Fibroblast of villous mesenchyme (primary cell): Measurements from ENCODE around the gene ITPK1. TPM values are rescaled to one million over a fixed set of nuclear protein-coding genes. Genes with fewer than 3 reads are reported as not detected.

Experiments
- DNase-seq: peaks from one replicate; pipeline ENCODE4 v3.0.0-alpha.2; 2010; ENCODE audit warnings: low read depth
- H3K4me3 ChIP-seq: 2 replicates; pipeline ENCODE4 v1.5.1; 2011; ENCODE audit warnings: low read depth, mild to moderate bottlenecking, low read length
- total RNA-seq: library from RNA; depleted of rRNA; stranded (reverse); fragments of >200 nt; gene quantifications from 2 replicates; pipeline ENCODE4 v1.2.3, GENCODE V29; 2012
- TF ChIP-seq, protein P1 (sequence below): IDR thresholded peaks from 2 replicates; pipeline ENCODE4 v1.5.1; 2012; ENCODE audit warnings: low read depth, mild to moderate bottlenecking, low read length; ENCODE audit not compliant: insufficient read depth

ITPK1 gene
- total RNA-seq, 1 donor = 15.5 TPM

DNA sequence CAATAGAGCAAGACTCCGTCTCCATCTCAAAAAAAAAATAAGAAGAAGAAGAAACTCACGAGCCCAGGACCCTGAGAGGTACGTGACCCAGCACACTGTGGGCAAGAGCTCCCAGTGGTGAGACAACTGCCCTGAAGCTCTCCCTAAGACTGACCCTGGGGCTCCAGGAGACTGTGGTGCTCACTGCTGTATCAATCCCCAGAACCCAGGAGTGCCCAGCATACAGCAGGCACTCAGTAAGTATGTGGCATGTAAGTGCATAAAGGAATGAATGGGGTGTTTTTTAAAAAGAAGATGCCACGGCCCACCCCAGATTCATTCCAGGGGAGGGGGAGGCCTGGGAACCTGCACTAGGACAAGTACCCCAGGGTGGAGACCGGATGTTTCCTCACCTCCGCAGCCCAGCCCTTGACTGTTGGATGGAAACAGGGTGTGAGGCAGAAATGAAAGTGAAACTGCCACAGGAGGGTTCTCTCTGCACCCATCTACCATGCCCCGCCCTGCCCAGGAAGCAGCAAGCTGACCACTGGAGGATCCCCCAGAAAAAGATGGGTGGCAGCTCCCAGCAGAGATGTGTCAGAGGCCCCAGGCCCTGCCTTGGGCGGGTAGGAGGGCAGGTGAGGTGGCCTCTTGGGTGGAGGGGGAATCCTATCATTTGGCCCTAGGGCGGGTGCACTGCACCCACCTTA lies 12.2 kb downstream of the ITPK1 start:
- TF ChIP-seq, protein P1, sequence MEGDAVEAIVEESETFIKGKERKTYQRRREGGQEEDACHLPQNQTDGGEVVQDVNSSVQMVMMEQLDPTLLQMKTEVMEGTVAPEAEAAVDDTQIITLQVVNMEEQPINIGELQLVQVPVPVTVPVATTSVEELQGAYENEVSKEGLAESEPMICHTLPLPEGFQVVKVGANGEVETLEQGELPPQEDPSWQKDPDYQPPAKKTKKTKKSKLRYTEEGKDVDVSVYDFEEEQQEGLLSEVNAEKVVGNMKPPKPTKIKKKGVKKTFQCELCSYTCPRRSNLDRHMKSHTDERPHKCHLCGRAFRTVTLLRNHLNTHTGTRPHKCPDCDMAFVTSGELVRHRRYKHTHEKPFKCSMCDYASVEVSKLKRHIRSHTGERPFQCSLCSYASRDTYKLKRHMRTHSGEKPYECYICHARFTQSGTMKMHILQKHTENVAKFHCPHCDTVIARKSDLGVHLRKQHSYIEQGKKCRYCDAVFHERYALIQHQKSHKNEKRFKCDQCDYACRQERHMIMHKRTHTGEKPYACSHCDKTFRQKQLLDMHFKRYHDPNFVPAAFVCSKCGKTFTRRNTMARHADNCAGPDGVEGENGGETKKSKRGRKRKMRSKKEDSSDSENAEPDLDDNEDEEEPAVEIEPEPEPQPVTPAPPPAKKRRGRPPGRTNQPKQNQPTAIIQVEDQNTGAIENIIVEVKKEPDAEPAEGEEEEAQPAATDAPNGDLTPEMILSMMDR = no peak
- DNase-seq = peak; percentile 60
- H3K4me3 ChIP-seq = no peak overlapping the region

DNA sequence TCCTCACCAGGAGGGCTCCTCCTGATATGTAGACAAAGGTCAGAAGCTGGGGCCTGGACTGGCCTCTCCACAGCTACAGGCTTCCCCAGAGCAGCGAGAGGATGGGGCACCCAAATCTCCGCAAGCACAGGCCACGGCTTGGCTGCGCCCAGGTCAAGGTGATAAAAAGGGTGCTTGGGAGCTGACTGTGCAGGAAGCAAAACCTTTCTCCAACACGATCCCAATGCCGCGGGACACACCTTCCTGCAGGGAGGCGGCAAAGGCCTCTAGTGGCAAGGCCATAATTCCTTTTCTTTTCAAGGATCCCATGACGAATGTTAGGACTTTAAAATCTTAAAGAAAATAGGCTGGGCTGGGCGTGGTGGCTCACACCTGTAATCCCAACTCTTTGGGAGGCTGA lies 13.6 kb downstream of the ITPK1 start:
- H3K4me3 ChIP-seq = no peak overlapping the region
- DNase-seq = no peak
- TF ChIP-seq, protein P1 = no peak

DNA sequence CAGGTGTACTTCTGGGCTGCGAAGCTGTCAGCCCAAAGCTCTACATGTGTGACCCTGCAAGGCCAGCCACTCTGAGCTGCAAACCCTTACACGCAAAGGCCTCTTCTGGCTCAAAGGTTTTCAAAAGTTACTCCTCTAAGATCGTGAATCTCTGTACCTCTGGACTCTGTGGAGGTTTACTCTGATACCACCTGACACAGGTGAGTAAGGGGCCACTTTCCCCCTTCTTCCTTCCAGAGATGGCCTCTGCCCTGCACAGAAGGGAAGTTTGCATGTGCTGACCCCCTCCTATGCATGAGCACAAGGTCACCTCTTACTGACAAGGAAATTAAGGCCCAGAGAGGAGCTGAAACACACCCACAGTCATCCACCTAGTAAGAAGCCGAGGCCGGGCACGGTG lies 14.5 kb downstream of the ITPK1 start:
- H3K4me3 ChIP-seq = no peak overlapping the region
- no peak for DNase-seq
- TF ChIP-seq, protein P1 = no peak

DNA sequence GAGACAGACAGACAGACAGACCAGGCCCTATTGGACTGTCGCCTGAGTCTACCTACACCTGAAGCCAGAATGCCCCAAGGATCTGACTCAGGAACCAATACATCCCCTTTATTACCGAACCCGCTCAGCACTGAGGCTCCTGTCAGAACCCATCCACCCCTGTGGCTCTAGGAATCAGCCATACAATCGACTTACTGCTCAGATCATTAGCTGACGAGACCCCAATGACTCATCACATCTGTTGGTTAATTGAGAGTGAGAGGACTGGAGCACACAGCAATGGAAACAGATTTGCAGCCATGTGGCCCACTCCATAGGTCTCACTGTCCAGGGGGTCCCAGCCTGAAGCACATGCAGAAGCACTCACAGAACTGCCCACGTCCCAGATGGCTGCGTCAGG lies 15.2 kb downstream of the ITPK1 start:
- no peak overlapping the region for H3K4me3 ChIP-seq
- no peak for DNase-seq
- TF ChIP-seq, protein P1 = no peak

DNA sequence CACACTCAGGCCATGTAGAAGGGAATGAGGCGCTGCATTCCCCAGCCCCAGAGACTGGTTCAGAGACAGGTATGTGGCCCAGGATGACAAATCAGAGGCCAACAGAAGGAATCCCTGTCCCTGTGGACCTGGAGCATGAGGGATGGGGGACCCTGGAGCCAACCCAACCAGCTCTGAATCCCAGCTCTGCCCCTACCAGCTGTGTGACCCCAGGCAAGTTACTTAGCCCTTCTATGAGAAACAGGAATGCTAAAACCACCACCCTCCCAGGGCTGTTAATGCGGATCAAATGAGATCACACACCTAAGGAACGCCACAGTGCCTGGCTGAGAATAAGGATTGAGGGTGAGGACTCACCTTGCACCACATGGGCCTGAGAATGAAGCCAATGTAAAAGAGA lies 15.6 kb downstream of the ITPK1 start:
- H3K4me3 ChIP-seq = no peak overlapping the region
- TF ChIP-seq, protein P1 = no peak
- DNase-seq = no peak

DNA sequence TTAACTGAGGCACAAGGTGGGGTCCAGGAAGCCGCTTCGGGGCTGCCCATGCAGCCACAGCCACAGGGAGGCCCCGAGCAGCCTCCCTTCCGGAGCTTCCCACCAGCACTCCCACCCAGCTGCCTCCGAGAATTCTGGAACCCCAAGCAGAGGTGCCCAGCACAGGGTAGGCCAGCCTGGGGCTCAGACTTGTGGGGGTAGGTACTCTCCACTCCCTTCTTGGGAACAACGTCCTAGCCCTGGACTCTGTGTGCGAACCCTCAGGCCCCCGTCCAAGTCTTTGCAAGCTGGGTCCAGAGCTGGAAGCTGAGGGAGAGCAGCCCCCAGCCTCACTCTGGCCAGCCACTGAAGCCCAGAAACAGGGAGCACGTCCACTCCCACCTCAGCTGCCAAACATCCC lies 16.1 kb downstream of the ITPK1 start:
- TF ChIP-seq, protein P1 = no peak
- no peak overlapping the region for H3K4me3 ChIP-seq
- DNase-seq = no peak

DNA sequence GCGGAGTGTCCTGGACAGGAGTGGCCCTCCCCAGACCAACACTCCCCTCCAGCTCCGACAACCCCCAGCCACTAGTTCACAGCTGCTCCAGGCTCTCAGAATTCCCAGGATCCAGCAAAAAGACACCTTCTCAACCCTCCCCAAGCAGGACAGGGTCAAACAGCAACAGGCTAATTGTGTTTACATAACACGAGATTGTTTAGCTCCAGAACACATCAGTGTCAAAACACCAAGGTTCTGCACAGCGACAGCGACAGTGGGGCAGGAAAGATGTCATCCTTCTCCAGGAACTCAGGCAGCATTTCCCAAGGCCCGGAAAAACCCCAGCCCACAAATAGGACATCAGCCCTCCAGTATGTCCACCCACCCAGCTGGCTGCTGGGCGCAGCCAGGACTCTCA lies 16.5 kb downstream of the ITPK1 start:
- no peak overlapping the region for H3K4me3 ChIP-seq
- TF ChIP-seq, protein P1 = no peak
- peak; percentile 47 for DNase-seq
